ENCODE results near the gene PRRT1B. TPM values are rescaled to one million over a fixed set of nuclear protein-coding genes. Genes with fewer than 3 reads are reported as not detected.

The PRRT1B gene
- total and polyA plus RNA-seq, 9 of the 15 experiments (the other 6 are each of a cell fraction or from before 2014, with no cell fraction given) = not detected

- WGBS (ENCODE audit: insufficient coverage, low coverage, missing lambda C conversion rate) = 79% methylated on average over 16 of the region's 16 CpGs
- Histone ChIP-seq H3K9ac (ENCODE audit: insufficient read depth in 1 of 2, low read depth in 2 of 2, low read length in 2 of 2) (no peak overlapping the region), H3K4me2 (ENCODE audit: insufficient read depth, low read length) (no peak overlapping the region), H3K27me3 (ENCODE audit: control insufficient read depth in 2 of 2, insufficient read depth in 2 of 2, low read length in 2 of 2) (no peaks in the 10 kb centered on the region), H3K36me3 (ENCODE audit: control insufficient read depth, insufficient read depth, low read length) (peaks cover 92% of the 10 kb centered on the region; the same call in 2 of the 3 replicates), H3K27ac (ENCODE audit: extremely low read depth, low read depth, low read length) (no peak overlapping the region), H3K9me3 (replicated peaks; ENCODE audit: control insufficient read depth, insufficient read depth, low read depth, low read length) (no peaks in the 10 kb centered on the region), H3K4me1 (replicated peaks in 1 of 2; ENCODE audit: control insufficient read depth in 2 of 2, insufficient read depth in 2 of 2, low read length in 2 of 2) (peaks cover 0 to 20% of the 10 kb centered on the region in 2 experiments; a peak in 1 of 5 replicates), H3K9me1 (ENCODE audit: control insufficient read depth, insufficient read depth, low read length) (no peaks in the 10 kb centered on the region), H2AFZ (ENCODE audit: low read depth, low read length) (no peak overlapping the region), H4K20me1 (replicated peaks; ENCODE audit: control insufficient read depth, insufficient read depth, low read length) (no peaks in the 10 kb centered on the region; the same call in 1 of the 2 replicates), H3K79me2 (ENCODE audit: control insufficient read depth, insufficient read depth, low read length) (no peaks in the 10 kb centered on the region), H3K4me3 (no peak overlapping the region)
- BruUV-seq (replicated peaks) = no TSS peak
- FAIRE-seq = no peak
- in situ Hi-C loops (cut with MboI) = no loop called here
- CTCF ChIA-PET (ENCODE audit: low intra/inter-chr PET ratio) = no interaction called here
- no peak for TF ChIP-seq SMARCA5 (IDR thresholded peaks at IDR 0.05)
- TF ChIP-seq, protein P1, sequence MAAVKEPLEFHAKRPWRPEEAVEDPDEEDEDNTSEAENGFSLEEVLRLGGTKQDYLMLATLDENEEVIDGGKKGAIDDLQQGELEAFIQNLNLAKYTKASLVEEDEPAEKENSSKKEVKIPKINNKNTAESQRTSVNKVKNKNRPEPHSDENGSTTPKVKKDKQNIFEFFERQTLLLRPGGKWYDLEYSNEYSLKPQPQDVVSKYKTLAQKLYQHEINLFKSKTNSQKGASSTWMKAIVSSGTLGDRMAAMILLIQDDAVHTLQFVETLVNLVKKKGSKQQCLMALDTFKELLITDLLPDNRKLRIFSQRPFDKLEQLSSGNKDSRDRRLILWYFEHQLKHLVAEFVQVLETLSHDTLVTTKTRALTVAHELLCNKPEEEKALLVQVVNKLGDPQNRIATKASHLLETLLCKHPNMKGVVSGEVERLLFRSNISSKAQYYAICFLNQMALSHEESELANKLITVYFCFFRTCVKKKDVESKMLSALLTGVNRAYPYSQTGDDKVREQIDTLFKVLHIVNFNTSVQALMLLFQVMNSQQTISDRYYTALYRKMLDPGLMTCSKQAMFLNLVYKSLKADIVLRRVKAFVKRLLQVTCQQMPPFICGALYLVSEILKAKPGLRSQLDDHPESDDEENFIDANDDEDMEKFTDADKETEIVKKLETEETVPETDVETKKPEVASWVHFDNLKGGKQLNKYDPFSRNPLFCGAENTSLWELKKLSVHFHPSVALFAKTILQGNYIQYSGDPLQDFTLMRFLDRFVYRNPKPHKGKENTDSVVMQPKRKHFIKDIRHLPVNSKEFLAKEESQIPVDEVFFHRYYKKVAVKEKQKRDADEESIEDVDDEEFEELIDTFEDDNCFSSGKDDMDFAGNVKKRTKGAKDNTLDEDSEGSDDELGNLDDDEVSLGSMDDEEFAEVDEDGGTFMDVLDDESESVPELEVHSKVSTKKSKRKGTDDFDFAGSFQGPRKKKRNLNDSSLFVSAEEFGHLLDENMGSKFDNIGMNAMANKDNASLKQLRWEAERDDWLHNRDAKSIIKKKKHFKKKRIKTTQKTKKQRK (IDR thresholded peaks at IDR 0.05; ENCODE audit: borderline replicate concordance, low read depth, low read length) = no peak
- no peak for TF ChIP-seq SMAD3 (CRISPR knock-in tag; conservative IDR thresholded peaks at IDR 0.05)
- no peak for ATAC-seq
- POLR2A ChIA-PET = no interaction called here
- intact Hi-C loops (cut with micrococcal nuclease) = no loop called here
- no peak for DNase-seq (ENCODE audit: extremely low read depth in 1 of 4, low spot score in 3 of 4)
These were observed 24.8 kb upstream of the PRRT1B start for GRCh38 chr9:131520503-131520902.
